Skin of body (tissue), 2 donors: ENCODE data around the gene NABP2. TPM values are rescaled to one million over a fixed set of nuclear protein-coding genes. Genes with fewer than 3 reads are reported as not detected.

ENCODE experiments used
- DNase-seq: peaks from one replicate; lab custom pipeline; 2025; lab: John Stamatoyannopoulos, UW
- total RNA-seq: library from RNA; depleted of rRNA; stranded (reverse); fragments of >200 nt; gene quantifications from one replicate; pipeline ENCODE4 v1.2.3, GENCODE V29; 2014

NABP2 gene
- total RNA-seq, 1 donor from 2014 or later, result 7.5 TPM

GRCh38 chr12:56212361-56212760 is 11.8 kb upstream of the NABP2 start:
- DNase-seq, result no peak

GRCh38 chr12:56213878-56214277 is 10.3 kb upstream of the NABP2 start:
- no peak for DNase-seq

- DNase-seq, result no peak
Observed at GRCh38 chr12:56216461-56216860, 7.7 kb upstream of the NABP2 start.

- no peak for DNase-seq
Observed at GRCh38 chr12:56219840-56220239, 4.3 kb upstream of the NABP2 start.

GRCh38 chr12:56220611-56221231 is 3.4 kb upstream of the NABP2 start:
- peak; percentile 69 for DNase-seq

- DNase-seq, result peak; percentile 69
Observed at GRCh38 chr12:56221232-56221756, 2.8 kb upstream of the NABP2 start.

GRCh38 chr12:56221757-56222530 is 2.2 kb upstream of the NABP2 start, which contains the start of gene RNF41:
RNF41 (minus strand) TSS chr12:56221922; CDS start chr12:56214047, 7,875 bp downstream.
- DNase-seq, result peak; percentile 98

- DNase-seq, result no peak
Observed at GRCh38 chr12:56222531-56222895, 1.6 kb upstream of the NABP2 start.

GRCh38 chr12:56223571-56224101 is 506 bp upstream of the NABP2 start:
- no peak for DNase-seq

- DNase-seq, result no peak
Observed at GRCh38 chr12:56224954-56225353, 812 bp downstream of the NABP2 start.

- DNase-seq, result no peak
Observed at GRCh38 chr12:56229082-56229481, 4.9 kb downstream of the NABP2 start.

- no peak for DNase-seq
Observed at GRCh38 chr12:56229916-56230431, 5.8 kb downstream of the NABP2 start, which contains the start of gene SLC39A5. SLC39A5 (plus strand) TSS chr12:56230051; CDS start chr12:56231275, 1,224 bp downstream.

GRCh38 chr12:56230432-56231183 is 6.5 kb downstream of the NABP2 start:
- no peak for DNase-seq

GRCh38 chr12:56231184-56231582 is 7.0 kb downstream of the NABP2 start:
- no peak for DNase-seq

GRCh38 chr12:56234746-56235436 is 10.7 kb downstream of the NABP2 start:
- DNase-seq, result no peak

- DNase-seq, result no peak
Observed at GRCh38 chr12:56236091-56236490, 11.9 kb downstream of the NABP2 start.

- DNase-seq, result no peak
Observed at GRCh38 chr12:56236985-56237384, 12.8 kb downstream of the NABP2 start.

GRCh38 chr12:56237552-56237951 is 13.4 kb downstream of the NABP2 start:
- no peak for DNase-seq

GRCh38 chr12:56241424-56242303 is 17.5 kb downstream of the NABP2 start:
- no peak for DNase-seq

- no peak for DNase-seq
Observed at GRCh38 chr12:56242986-56243385, 18.8 kb downstream of the NABP2 start.
